Body of pancreas (tissue), 4 donors: ENCODE results near the gene DR1. TPM values are rescaled to one million over a fixed set of nuclear protein-coding genes. Genes with fewer than 3 reads are reported as not detected.

Experiments used
- ATAC-seq: fragments of 150-250 bp; one replicate; pipeline ENCODE4 v1.9.1; 2016
- DNase-seq, 4 donors: peaks; one replicate each; pipeline ENCODE4 v3.0.0-alpha.2; 2019
- H3K27ac ChIP-seq, 4 donors: fragments of 200-600 bp; sonication (generic); 1 replicate in 3 of 4; 2 replicates in 1 of 4; pipeline versions ENCODE4 v1.5.1 to v1.6.1; 2016 to 2019; ENCODE audit warnings: mild to moderate bottlenecking in 1 of 4, mixed read lengths in 1 of 4, moderate library complexity in 1 of 4
- H3K27me3 ChIP-seq, 2 donors: fragments of 200-600 bp; sonication (generic); one replicate each; pipeline ENCODE4 v1.6.0; 2016; ENCODE audit warnings: mild to moderate bottlenecking in 1 of 2
- H3K36me3 ChIP-seq, 2 donors: fragments of 200-600 bp; sonication (generic); replicated peaks in 1 of 2; 2 replicates each; pipeline ENCODE4 v1.5.1; 2016; ENCODE audit warnings: low read depth in 2 of 2; ENCODE audit not compliant: insufficient read depth in 1 of 2
- H3K4me1 ChIP-seq: fragments of 200-600 bp; sonication (generic); one replicate; pipeline ENCODE4 v1.6.0; 2016
- H3K4me3 ChIP-seq, 2 donors: fragments of 200-600 bp; sonication (generic); 1 replicate in 1 of 2; 2 replicates in 1 of 2; pipeline ENCODE4 v1.5.1; 2016 to 2019
- H3K9me3 ChIP-seq, 3 donors: fragments of 200-600 bp; sonication (generic); 1 replicate in 2 of 3; 2 replicates in 1 of 3; pipeline ENCODE4 v1.5.1; 2016
- POLR2A ChIP-seq, 3 donors: fragments of 450-650 bp; IDR thresholded peaks; one replicate each; pipeline ENCODE4 v1.6.1; 2016; ENCODE audit warnings: antibody characterized with exemption in 3 of 3, mild to moderate bottlenecking in 2 of 3
- WGBS, 2 donors: methylation state at CpG; one replicate each; pipeline ENCODE4 v1.1.5; 2017; 5-methylcytosine and 5-hydroxymethylcytosine counted together
- intact Hi-C: fragments of 100-400 bp; cut with DNase I; formaldehyde crosslinking; loops from one replicate; pipeline ENCODE4 v1.15.1; 2023
- total RNA-seq, 2 donors: library from RNA; depleted of rRNA; stranded (reverse); fragments of >200 nt; gene quantifications; one replicate each; pipeline ENCODE4 v1.1.0, GENCODE V29; 2016
- TF ChIP-seq, protein P1 (sequence below), 7 experiments: fragments of 450-650 bp in 4 of 7; fragments of 200-600 bp in 3 of 7; sonication (generic) in 3 of 7; IDR thresholded peaks; one replicate each; pipeline ENCODE4 v1.5.1; 2016 to 2019; ENCODE audit warnings: antibody characterized with exemption in 7 of 7

The DR1 gene
- total RNA-seq, 2 donors from 2014 or later, result 9.9 to 23.3 TPM

DNA sequence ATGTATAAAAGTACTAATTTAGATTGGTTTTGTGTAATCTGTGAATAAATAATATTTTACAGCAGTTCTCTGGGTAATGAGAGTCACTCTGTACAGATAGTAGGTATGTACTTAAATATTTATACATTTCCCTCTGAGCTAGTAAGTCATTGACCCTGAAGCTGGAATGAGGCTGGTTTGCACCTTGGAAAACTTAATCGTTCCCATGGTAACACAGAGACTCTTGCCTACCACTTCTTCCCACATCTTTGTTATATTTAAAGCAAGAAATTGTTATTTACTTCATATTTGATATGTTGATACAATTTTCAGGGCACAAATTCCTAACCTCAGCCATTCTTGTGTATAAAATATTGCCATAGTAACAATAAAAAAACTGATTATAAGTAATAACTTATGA, 13.3 kb upstream of the DR1 start:
- TF ChIP-seq, protein P1, sequence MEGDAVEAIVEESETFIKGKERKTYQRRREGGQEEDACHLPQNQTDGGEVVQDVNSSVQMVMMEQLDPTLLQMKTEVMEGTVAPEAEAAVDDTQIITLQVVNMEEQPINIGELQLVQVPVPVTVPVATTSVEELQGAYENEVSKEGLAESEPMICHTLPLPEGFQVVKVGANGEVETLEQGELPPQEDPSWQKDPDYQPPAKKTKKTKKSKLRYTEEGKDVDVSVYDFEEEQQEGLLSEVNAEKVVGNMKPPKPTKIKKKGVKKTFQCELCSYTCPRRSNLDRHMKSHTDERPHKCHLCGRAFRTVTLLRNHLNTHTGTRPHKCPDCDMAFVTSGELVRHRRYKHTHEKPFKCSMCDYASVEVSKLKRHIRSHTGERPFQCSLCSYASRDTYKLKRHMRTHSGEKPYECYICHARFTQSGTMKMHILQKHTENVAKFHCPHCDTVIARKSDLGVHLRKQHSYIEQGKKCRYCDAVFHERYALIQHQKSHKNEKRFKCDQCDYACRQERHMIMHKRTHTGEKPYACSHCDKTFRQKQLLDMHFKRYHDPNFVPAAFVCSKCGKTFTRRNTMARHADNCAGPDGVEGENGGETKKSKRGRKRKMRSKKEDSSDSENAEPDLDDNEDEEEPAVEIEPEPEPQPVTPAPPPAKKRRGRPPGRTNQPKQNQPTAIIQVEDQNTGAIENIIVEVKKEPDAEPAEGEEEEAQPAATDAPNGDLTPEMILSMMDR (IDR thresholded peaks at IDR 0.05), result no peak
- TF ChIP-seq POLR2A (IDR thresholded peaks at IDR 0.05), result no peak
- Histone ChIP-seq H3K27me3 (no peaks in the 10 kb centered on the region), H3K27ac (no peak overlapping the region), H3K4me1 (no peaks in the 10 kb centered on the region), H3K4me3 (no peak overlapping the region), H3K9me3 (no peaks in the 10 kb centered on the region), H3K36me3 (no peaks in the 10 kb centered on the region)
- intact Hi-C loops, result no loop called here
- 28 to 32% methylated on average over 1 of the region's 1 CpG for WGBS, 2 donors
- ATAC-seq (no peak), DNase-seq (no peak)

DNA sequence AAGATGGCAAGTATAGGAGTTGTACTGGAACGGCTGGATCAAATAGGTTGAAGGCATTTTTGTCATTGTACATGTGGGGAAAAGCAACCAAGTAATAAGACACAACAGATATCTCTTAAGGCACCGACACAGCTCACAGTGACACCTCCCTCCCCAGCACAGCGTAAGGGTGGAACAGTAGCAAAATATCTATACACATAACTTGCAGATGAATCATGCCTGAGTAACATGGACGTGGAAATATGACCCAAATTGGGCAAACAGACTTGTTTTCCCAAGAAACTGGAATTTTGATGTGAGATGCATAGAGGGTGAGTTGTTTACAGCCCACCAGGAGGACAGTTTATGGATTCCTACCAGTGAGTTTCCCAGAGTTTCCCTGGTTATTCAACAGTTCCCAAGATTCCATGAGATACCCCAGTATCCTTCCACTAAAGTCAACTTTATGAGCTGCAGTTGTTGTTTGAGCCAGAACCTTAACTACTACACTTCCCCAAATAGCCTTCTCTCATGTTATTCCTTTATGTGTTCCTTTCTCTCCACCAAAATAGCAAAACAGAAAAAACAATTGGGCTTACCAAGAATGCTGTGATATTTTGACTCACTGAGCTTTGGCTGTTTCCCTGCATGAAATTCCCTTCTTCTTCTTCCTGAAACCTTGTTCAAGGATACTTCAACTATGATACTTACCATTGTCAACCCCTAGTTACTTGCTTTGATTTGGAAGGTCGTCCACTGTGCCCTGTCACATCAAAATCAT, 7.1 kb upstream of the DR1 start:
- no peak overlapping the region for H3K4me3 ChIP-seq
- DNase-seq (no peak), ATAC-seq (no peak)
- H3K27ac ChIP-seq, result no peak overlapping the region
- no peaks in the 10 kb centered on the region for H3K27me3 ChIP-seq
- no peaks in the 10 kb centered on the region for H3K9me3 ChIP-seq
- H3K4me1 ChIP-seq, result no peaks in the 10 kb centered on the region
- intact Hi-C loops, result no loop called here
- TF ChIP-seq, protein P1 (IDR thresholded peaks at IDR 0.05), result no peak
- no peak for TF ChIP-seq POLR2A (IDR thresholded peaks at IDR 0.05)
- no peaks in the 10 kb centered on the region for H3K36me3 ChIP-seq
- 75 to 85% methylated on average over 4 to 5 of the region's 5 CpGs for WGBS, 2 donors

DNA sequence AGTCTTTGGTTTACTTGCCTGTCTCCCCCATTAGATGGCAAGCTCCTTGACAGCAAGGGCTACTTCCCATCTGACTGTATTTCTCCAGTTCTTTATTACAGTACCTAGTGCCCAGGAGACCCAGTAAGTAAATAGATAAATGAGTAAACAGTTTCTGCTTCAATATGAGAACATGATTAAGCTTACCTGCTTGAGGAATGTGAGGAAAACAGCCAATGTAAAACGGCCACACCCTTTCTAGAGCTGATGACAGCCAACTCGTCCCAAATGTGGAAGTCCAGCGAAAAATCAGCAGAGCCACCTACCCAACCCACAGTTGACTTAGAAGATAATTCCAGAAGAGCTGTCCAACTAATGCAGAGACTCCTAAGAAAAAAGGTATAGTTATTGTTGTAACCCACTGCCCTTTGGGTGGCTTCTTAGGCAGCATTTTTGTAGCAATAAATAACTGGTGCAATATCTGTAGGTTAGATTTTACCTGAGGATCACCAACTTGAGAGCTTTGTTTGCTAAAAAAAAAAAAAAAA, 6.5 kb upstream of the DR1 start:
- H3K9me3 ChIP-seq, result no peaks in the 10 kb centered on the region
- DNase-seq (no peak), ATAC-seq (no peak)
- H3K36me3 ChIP-seq, result no peaks in the 10 kb centered on the region
- no peaks in the 10 kb centered on the region for H3K4me1 ChIP-seq
- H3K4me3 ChIP-seq, result no peak overlapping the region
- WGBS, 2 donors, result 31 to 44% methylated on average over 3 of the region's 3 CpGs
- H3K27ac ChIP-seq, result no peak overlapping the region
- TF ChIP-seq, protein P1 (IDR thresholded peaks at IDR 0.05), result no peak
- no peak for TF ChIP-seq POLR2A (IDR thresholded peaks at IDR 0.05)
- H3K27me3 ChIP-seq, result no peaks in the 10 kb centered on the region
- intact Hi-C loops, result no loop called here

DNA sequence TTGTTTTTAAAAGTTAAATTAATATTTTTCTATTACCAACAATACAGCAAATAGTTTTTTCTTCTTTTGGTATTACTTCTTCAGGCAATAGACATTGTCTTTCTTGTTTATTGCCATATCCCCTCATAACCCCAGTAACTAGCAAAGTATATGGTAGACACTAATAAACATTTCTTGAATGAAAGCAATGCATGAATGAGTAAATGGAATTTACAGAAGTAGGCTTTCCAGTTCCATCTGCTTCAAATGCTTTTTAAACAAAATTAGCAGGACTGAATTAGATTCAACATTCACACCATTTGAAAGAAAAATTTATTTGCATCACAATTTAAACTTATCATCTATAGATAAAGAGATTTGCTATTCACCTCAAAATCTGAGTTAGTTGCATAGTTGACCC, 5.6 kb upstream of the DR1 start:
- H3K4me3 ChIP-seq, result no peak overlapping the region
- no peaks in the 10 kb centered on the region for H3K4me1 ChIP-seq
- no peaks in the 10 kb centered on the region for H3K36me3 ChIP-seq
- intact Hi-C loops, result no loop called here
- no peaks in the 10 kb centered on the region for H3K9me3 ChIP-seq
- H3K27ac ChIP-seq, result no peak overlapping the region
- DNase-seq (no peak), ATAC-seq (no peak)
- TF ChIP-seq POLR2A (IDR thresholded peaks at IDR 0.05), result no peak
- TF ChIP-seq, protein P1 (IDR thresholded peaks at IDR 0.05), result no peak
- no peaks in the 10 kb centered on the region for H3K27me3 ChIP-seq

DNA sequence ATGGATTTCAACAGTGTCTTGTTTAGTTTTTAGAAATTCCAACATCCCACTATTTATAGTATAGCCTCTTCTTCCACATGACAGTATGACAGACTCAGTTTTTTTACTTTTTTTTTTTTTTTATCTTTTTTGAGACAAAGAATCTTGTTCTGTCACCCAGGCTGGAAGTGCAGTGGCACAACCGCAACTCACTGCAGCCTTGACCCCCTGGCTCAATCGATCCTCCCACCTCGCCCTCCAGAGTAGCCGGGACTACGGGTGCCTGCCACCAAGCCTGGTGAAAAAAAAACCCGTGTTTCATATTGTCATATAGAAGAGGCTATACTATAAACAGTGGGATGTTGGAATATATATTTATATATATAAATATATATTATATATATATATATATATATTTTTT, 1.2 kb upstream of the DR1 start:
- no peak overlapping the region for H3K4me3 ChIP-seq
- WGBS, 2 donors, result 46 to 70% methylated on average over 6 of the region's 6 CpGs
- intact Hi-C loops, result no loop called here
- TF ChIP-seq POLR2A (IDR thresholded peaks at IDR 0.05), result no peak
- TF ChIP-seq, protein P1 (IDR thresholded peaks at IDR 0.05), result no peak
- H3K27ac ChIP-seq, result no peak overlapping the region
- no peak for DNase-seq
- H3K4me1 ChIP-seq, result peaks cover 3% of the 10 kb centered on the region
- H3K36me3 ChIP-seq, result no peaks in the 10 kb centered on the region
- no peak for ATAC-seq
- no peaks in the 10 kb centered on the region for H3K27me3 ChIP-seq
- H3K9me3 ChIP-seq, result no peaks in the 10 kb centered on the region
